NCI-H2196 treated with DMSO at 0.1 percent for 48 hours (cell line): ENCODE data around the gene UBE2L3.
"Not testable (repeated sequence)": the region's sequence is repeated elsewhere in the genome, so short reads cannot be mapped to it uniquely, and the experiment has no call there.

Source experiments
- DNase-seq: peaks from one replicate; lab custom pipeline; 2025; ENCODE audit not compliant: unreplicated experiment; lab: John Stamatoyannopoulos, UW

UBE2L3 gene

GRCh38 chr22:21567456-21568346 lies at the start of gene UBE2L3:
Gene UBE2L3, plus strand, starts transcription at chr22:21567714. Its CDS starts 31 bp downstream, at chr22:21567745.
- peak; percentile 30 for DNase-seq

- DNase-seq: not testable (repeated sequence)
Observed at GRCh38 chr22:21526705-21527500, 40.6 kb upstream of the UBE2L3 start.

- not testable (repeated sequence) for DNase-seq
Observed at GRCh38 chr22:21531525-21531924, 36.0 kb upstream of the UBE2L3 start.

- not testable (repeated sequence) for DNase-seq
Observed at GRCh38 chr22:21532863-21533648, 34.5 kb upstream of the UBE2L3 start.

GRCh38 chr22:21539862-21540261 lies 27.7 kb upstream of the UBE2L3 start:
- DNase-seq: not testable (repeated sequence)

- not testable (repeated sequence) for DNase-seq
Observed at GRCh38 chr22:21544432-21545322, 22.8 kb upstream of the UBE2L3 start.

- not testable (repeated sequence) for DNase-seq
Observed at GRCh38 chr22:21549558-21549957, 18.0 kb upstream of the UBE2L3 start.

GRCh38 chr22:21550008-21550677 lies 17.4 kb upstream of the UBE2L3 start:
- DNase-seq: not testable (repeated sequence)

- not testable (repeated sequence) for DNase-seq
Observed at GRCh38 chr22:21550678-21551047, 16.9 kb upstream of the UBE2L3 start.

- DNase-seq: not testable (repeated sequence)
Observed at GRCh38 chr22:21551361-21551760, 16.2 kb upstream of the UBE2L3 start, which contains the start of gene RIMBP3C. Gene RIMBP3C, minus strand, starts transcription at chr22:21551461. Its CDS starts 485 bp downstream, at chr22:21550976.

GRCh38 chr22:21559345-21560125 lies 8.0 kb upstream of the UBE2L3 start:
- not testable (repeated sequence) for DNase-seq

GRCh38 chr22:21560657-21561056 lies 6.9 kb upstream of the UBE2L3 start:
- not testable (repeated sequence) for DNase-seq

GRCh38 chr22:21563912-21564311 lies 3.6 kb upstream of the UBE2L3 start:
- no peak for DNase-seq

- DNase-seq: no peak
Observed at GRCh38 chr22:21564411-21564810, 3.1 kb upstream of the UBE2L3 start.

GRCh38 chr22:21568347-21569075 lies 997 bp downstream of the UBE2L3 start:
- no peak for DNase-seq

- DNase-seq: not testable (repeated sequence)
Observed at GRCh38 chr22:21569076-21569427, 1.5 kb downstream of the UBE2L3 start.

- no peak for DNase-seq
Observed at GRCh38 chr22:21569459-21570170, 2.1 kb downstream of the UBE2L3 start.
